ENCODE results near the gene TSPAN9.

GRCh38 chr12:3083241-3083920, 6.2 kb downstream of the TSPAN9 start:
- no peak for TF ChIP-seq POLR2A (IDR thresholded peaks at IDR 0.05)
- no peak for TF ChIP-seq EP300 (IDR thresholded peaks at IDR 0.05)

All from suprapubic skin (tissue), 2 donors.